NCI-H1694 treated with DMSO at 0.1 percent for 48 hours (cell line): Measurements from ENCODE around the gene GJA10.
A peak's percentile ranks its signal among the peaks of the same experiment; 100 is the strongest.

Experiments used
- DNase-seq: peaks from one replicate; lab custom pipeline; 2025; lab: John Stamatoyannopoulos, UW

GJA10 gene

DNA sequence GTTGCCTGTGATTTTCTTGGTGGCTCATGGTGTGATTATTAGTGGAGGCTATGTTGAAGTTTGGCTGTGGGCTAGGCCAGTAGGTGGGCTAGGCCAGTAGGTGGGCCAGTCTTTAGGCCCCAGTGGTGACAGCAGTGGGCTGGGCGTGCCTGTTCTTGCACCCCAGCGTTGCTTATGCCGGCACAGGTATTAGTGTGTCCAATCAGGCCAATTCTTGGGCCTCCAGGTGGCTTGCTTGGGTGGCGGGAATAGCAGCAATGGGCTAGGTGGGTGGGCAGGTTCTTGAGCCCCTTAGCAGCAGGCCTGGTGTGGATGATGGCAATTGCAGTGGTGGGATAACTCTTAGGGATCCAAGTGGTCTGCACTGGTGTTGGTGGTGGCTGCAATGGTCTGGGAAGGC, 22.9 kb downstream of the GJA10 start:
- DNase-seq, result no peak

- DNase-seq, result no peak
Observed at GRCh38 chr6:89917801-89918366, 23.6 kb downstream of the GJA10 start.

GRCh38 chr6:89921197-89921596, 26.9 kb downstream of the GJA10 start:
- DNase-seq, result no peak

GRCh38 chr6:89921691-89922090, 27.4 kb downstream of the GJA10 start:
- no peak for DNase-seq

- DNase-seq, result no peak
Observed at GRCh38 chr6:89924231-89924630, 30.0 kb downstream of the GJA10 start.

DNA sequence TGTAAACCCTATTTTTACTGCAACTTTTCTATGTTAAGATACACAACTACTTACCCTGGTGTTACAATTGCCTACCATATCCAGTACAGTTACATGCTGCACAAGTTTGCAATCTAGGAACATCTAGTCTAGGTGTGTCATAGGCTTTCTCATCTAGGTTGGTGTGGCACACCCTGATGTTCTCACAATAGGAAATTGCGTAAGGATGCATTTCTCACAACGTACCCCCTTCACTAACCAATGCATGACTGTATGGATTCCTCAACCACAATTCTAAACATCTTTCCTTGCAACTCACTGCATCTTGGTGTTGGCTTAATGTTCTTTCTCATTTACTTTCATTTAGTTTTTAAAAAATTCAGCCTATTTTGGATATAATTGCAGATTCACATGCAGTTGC, 31.6 kb downstream of the GJA10 start:
- DNase-seq, result no peak

GRCh38 chr6:89927264-89927663, 33.0 kb downstream of the GJA10 start:
- DNase-seq, result no peak

- DNase-seq, result no peak
Observed at GRCh38 chr6:89927791-89928550, 33.7 kb downstream of the GJA10 start.

DNA sequence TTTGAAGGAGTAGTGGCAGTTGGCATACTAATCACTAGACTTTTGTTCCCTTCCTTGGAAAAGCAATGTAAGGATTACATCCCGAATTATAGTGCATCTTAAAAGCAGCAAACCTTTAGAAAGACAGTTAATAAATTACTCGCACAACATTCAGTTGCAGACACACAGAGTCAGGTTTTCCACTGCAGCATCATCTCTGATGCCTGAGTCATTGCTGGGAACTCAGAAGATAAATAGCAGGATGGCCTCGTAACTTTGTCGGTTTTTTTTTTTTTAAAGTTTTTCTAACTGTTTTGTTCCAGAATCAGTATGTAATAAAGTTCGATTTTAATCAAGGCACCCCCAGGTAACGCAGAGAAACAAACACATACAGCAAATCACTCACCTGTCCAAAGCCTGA, 34.3 kb downstream of the GJA10 start:
- no peak for DNase-seq

DNA sequence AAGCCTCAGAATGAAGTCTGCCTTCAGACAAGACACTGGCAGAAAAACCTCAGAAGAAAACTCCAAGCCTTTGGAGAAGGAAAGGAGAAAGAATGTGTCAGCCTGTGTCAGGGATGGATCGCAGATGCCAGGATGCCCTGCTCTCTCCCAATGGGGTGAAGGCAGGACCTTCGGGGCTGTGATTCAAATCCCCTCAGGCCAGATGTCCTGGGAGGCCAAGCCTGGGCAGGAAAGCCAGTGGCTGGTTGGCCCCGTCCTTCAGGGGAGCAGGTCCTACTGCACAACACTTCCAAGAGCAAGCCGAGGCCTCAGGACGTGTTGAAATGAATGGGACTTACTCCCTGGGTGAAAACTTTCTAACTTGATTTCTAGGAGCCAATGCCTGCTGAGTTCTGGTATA, 36.5 kb downstream of the GJA10 start:
- DNase-seq, result no peak

- DNase-seq, result no peak
Observed at GRCh38 chr6:89932245-89932802, 38.1 kb downstream of the GJA10 start.

DNA sequence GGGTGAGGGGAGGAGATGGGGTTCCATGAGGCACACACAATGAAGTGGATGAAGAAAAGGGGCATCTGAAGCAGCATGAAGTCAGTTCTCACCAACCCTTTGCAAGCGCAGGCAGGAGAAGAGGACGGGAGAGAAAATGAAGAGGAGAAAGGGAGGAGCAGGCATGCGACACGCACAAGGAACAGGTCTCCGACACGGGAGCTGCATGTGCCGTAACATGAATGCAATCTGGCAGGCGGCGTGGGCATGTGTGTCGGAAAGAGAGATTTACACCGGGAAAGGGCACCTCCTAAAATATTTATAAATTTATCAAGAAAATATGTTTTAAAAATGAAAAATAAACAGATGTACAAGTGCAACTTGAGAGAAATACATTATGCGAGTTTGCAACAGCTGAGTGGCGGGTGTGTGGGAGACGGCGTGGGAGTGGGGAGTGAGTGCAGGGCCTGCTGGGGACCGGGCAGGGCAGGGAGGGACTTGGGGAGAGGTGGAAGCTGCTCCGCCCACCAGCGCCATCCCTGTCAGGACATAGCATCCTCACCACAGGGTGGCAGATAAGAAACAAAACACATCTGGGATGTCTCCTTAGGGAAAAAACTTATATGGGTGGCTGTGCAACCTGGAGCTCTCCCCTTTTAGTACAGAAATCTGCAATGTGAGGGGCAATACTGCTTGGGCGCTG, 40.6 kb downstream of the GJA10 start:
- no peak for DNase-seq

DNA sequence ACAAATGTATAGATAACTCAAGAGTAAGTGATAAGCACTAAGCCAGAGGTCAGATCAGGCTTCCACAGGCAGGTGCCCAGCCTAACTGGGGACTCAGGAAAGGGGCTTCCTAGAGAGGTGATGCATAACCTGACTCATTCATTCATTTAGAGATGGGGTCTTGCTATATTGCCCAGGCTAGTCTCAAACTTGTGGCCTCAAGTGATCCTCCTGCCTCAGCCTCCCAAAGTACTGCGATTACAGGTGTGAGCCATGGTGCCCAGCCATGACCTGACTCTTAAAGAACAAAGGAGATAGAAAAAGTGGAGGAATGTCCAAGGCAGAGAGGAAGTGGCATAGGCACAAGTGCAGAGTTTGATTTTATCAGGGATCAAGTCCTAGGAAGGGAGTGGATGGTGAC, 41.9 kb downstream of the GJA10 start:
- DNase-seq, result no peak

DNA sequence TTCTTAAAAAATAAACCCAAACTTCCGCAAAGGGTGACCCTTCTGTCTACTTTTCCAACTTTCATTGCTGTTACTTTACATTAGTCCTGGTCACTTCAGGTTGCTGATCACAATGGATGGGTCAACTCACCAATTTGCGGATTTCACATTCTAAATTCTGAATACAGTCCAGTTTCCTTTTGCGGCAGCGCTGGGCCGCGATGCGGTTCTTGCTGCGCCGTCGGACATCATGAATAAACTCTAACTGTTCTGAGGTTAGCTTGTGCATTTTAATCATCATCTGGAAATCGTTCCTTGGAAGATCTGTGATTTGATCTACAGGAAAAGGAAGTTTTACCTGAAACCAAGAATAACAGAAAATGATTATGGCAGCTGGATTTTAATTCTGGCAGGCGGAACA, 43.7 kb downstream of the GJA10 start:
- DNase-seq, result no peak

DNA sequence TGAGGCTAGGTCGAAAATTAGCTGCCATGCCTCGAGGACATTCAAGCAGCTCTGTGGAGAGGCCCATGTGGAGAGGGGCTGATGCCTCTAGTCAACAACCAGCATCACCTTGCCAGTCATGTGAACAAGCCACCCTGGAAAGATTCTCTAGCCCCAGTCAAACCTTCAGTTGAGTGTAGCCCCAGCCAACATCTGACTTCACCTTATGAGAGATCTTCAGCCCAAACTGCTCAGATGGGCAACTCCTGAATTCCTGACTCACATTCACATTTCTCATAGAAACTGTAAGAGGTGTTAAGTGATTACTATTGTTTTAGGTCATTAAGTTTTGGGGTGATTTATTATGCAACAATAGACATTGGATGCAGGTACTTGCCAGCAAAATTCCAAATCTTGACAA, 44.9 kb downstream of the GJA10 start:
- no peak for DNase-seq

- DNase-seq, result peak; percentile 73
Observed at GRCh38 chr6:89940225-89941027, 46.2 kb downstream of the GJA10 start.

DNA sequence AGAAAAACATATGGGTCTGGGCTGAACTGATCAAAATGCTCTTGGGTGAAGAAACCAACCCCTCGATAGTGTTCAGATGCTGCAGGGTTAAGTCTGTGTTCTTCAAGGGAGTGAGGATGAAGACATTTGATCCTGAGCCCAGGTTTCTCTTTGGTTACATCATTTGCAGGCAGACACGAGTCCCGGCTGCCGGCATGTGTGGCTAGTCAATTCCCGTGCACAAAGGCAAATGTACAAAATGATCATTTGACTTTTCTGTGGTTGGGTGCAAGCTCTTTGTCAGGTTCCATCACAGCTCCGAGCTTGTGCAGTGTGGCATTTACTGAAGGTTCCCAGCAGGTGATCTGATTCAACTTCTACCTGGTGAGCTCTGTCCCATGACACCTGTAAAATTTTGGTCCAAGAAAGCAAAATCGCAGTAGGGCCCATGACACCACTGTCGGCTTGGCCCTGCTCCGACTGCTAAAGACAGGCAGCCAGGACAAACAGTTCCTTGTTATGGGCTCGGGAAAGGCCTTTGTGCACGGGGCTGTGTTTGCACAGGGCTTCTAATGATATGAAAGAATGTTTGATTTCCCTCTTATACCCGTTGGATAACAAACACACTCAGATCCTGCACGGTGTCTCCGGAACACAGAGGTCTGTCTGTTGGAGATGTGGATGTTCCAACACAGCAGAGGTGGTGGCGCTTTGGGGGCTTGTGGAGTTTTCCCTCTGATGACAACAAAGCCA, 46.9 kb downstream of the GJA10 start:
- no peak for DNase-seq

GRCh38 chr6:89941763-89942497, 47.7 kb downstream of the GJA10 start:
- no peak for DNase-seq

DNA sequence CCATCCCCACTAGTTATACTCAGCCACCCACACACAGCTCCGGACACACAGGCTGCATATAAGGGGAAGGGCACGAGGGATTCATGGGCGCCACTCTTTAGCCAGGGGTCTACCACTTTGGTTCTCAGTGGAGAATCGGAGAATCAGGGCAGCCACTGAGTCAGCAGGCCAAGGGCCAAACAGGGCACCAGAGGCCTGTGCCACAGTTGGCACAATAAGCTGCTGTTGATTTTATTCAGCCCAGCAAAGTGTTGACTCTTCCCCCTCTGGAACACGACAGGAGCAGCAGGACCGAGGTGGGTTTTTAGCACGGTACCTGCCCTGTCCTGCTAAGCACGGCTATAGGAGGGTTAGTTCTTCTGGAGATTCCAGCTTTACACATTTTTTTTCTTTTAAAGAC, 48.3 kb downstream of the GJA10 start:
- no peak for DNase-seq

DNA sequence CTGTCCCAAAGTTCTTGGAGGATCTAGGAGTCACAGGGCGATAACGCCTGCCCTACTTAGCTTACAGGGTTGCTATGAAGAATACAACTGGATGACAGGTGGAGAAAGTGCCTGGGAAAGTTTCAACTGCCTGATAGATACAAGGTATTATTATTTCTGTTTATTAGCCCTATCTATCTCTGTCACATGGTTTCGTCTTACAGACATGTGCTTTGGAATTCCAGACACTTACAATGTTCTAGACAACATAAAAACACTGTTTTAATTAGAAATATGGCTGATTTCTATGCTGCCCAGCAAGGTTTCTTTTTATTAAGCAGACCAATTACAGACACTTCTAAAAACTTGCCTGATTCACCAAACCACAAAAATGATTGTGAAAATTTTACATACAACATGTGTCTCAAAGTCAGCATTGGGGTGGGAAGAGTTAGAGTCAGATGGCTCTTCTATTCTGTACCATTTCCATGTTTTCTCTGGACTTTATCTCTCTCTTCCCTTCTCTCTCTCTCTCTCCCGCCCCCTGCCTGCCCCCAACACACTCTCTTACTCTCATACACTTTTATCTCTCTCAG, 50.0 kb downstream of the GJA10 start:
- no peak for DNase-seq
